IMR-90 (cell line): ENCODE data around the gene DCAF11. TPM values are rescaled to one million over a fixed set of nuclear protein-coding genes. Genes with fewer than 3 reads are reported as not detected.

Experiments used
- ATAC-seq: fragments of 200-7000 bp; cut with Tn5 transposase; 2 replicates; pipeline ENCODE4 v1.9.1; 2020; ENCODE audit warnings: low read depth, mild to moderate bottlenecking, moderate library complexity
- BruUV-seq: library from RNA; stranded (reverse); fragments of 400-500 nt; replicated peaks from 2 replicates; lab custom pipeline; 2021; lab: Mats Ljungman, UMichigan
- CTCF ChIA-PET: fragments of 300-600 bp; formaldehyde crosslinking; extraction: SDS; loops from one replicate; lab custom pipeline; 2021; ENCODE audit warnings: antibody characterized with exemption; lab: Yijun Ruan, JAX
- POLR2A ChIA-PET: fragments of 300-600 bp; sonication (Branson Sonifier 250); formaldehyde crosslinking; loops from one replicate; lab custom pipeline; 2022; ENCODE audit warnings: antibody characterized with exemption; ENCODE audit not compliant: unreplicated experiment; lab: Charles Lee
- DNase-seq: peaks from one replicate; pipeline ENCODE4 v3.0.0; 2013
- H2AFZ ChIP-seq: replicated peaks from 2 replicates; pipeline ENCODE3; 2013; ENCODE audit warnings: low read length, mild to moderate bottlenecking; ENCODE audit not compliant: poor library complexity
- H2AK5ac ChIP-seq: 2 replicates; pipeline ENCODE4 v1.6.1; 2013; ENCODE audit warnings: low read depth, low read length, inconsistent platforms
- H2AK9ac ChIP-seq: replicated peaks from 2 replicates; pipeline ENCODE3; 2013; ENCODE audit warnings: mild to moderate bottlenecking, low read depth, low read length, moderate library complexity; ENCODE audit not compliant: poor library complexity
- H2BK120ac ChIP-seq: 2 replicates; pipeline ENCODE4 v1.6.1; 2013; ENCODE audit warnings: low read depth, low read length, inconsistent platforms
- H2BK15ac ChIP-seq: 3 replicates; pipeline ENCODE4 v1.6.1; 2013; ENCODE audit warnings: low read depth, low read length, inconsistent platforms
- H2BK20ac ChIP-seq: 2 replicates; pipeline ENCODE4 v1.6.1; 2013; ENCODE audit warnings: low read depth, mild to moderate bottlenecking, inconsistent platforms, low read length, moderate library complexity
- H2BK5ac ChIP-seq: 2 replicates; pipeline ENCODE4 v1.6.1; 2013; ENCODE audit warnings: mild to moderate bottlenecking, low read depth, low read length, inconsistent platforms; ENCODE audit not compliant: poor library complexity, severe bottlenecking
- H3K14ac ChIP-seq: replicated peaks from 2 replicates; pipeline ENCODE4 v1.6.1; 2013; ENCODE audit warnings: low read depth, low read length, inconsistent platforms
- H3K18ac ChIP-seq: 2 replicates; pipeline ENCODE4 v1.6.1; 2013; ENCODE audit warnings: low read depth, low read length, control low read depth
- H3K23ac ChIP-seq: 2 replicates; pipeline ENCODE4 v1.6.1; 2013; ENCODE audit warnings: low read depth, low read length, inconsistent platforms
- H3K27ac ChIP-seq: 2 replicates; pipeline ENCODE4 v1.5.1; 2013; ENCODE audit warnings: mild to moderate bottlenecking, control low read depth, low read length; ENCODE audit not compliant: insufficient read depth
- H3K27me3 ChIP-seq: 2 replicates; pipeline ENCODE4 v1.6.1; 2013; ENCODE audit warnings: low read length; ENCODE audit not compliant: control insufficient read depth, insufficient read depth
- H3K36me3 ChIP-seq: 2 replicates; pipeline ENCODE4 v1.6.1; 2013; ENCODE audit warnings: low read length, mixed read lengths; ENCODE audit not compliant: control insufficient read depth, insufficient read depth
- H3K4ac ChIP-seq: 2 replicates; pipeline ENCODE4 v1.6.1; 2013; ENCODE audit warnings: low read depth, low read length, inconsistent platforms
- H3K4me1 ChIP-seq: 2 replicates; pipeline ENCODE4 v1.6.1; 2013; ENCODE audit warnings: low read length, mixed read lengths; ENCODE audit not compliant: control insufficient read depth, insufficient read depth
- H3K4me2 ChIP-seq: 2 replicates; pipeline ENCODE4 v1.6.1; 2013; ENCODE audit warnings: low read depth, mild to moderate bottlenecking, control low read depth, low read length, moderate library complexity
- H3K4me3 ChIP-seq: 2 replicates; pipeline ENCODE4 v1.5.1; 2013; ENCODE audit warnings: low read depth, mild to moderate bottlenecking, control low read depth, low read length, moderate library complexity; ENCODE audit not compliant: insufficient read depth
- H3K56ac ChIP-seq: 2 replicates; pipeline ENCODE4 v1.6.1; 2013; ENCODE audit warnings: low read length, inconsistent platforms; ENCODE audit not compliant: insufficient read depth; ENCODE audit errors: extremely low read depth
- H3K79me1 ChIP-seq, 2 experiments: 2 replicates each; pipeline ENCODE4 v1.6.1; 2013; ENCODE audit warnings: low read length in 2 of 2, inconsistent platforms in 1 of 2, low read depth in 1 of 2
- H3K9ac ChIP-seq: 2 replicates; pipeline ENCODE4 v1.6.1; 2013; ENCODE audit warnings: low read depth, low read length, control low read depth
- H3K9me1 ChIP-seq: 2 replicates; pipeline ENCODE4 v1.6.1; 2013; ENCODE audit warnings: low read length, inconsistent platforms; ENCODE audit not compliant: insufficient read depth
- H3K9me3 ChIP-seq: 2 replicates; pipeline ENCODE4 v1.6.1; 2013; ENCODE audit warnings: low read length; ENCODE audit not compliant: control insufficient read depth, insufficient read depth
- H4K20me1 ChIP-seq: 2 replicates; pipeline ENCODE4 v1.6.1; 2013; ENCODE audit warnings: low read length, inconsistent platforms; ENCODE audit not compliant: insufficient read depth
- H4K5ac ChIP-seq: 2 replicates; pipeline ENCODE4 v1.6.1; 2013; ENCODE audit warnings: mild to moderate bottlenecking, low read depth, low read length, control low read depth
- H4K8ac ChIP-seq, 2 experiments: 2 replicates each; pipeline ENCODE4 v1.6.1; 2013; ENCODE audit warnings: low read depth in 2 of 2, low read length in 2 of 2, control low read depth in 1 of 2, inconsistent platforms in 1 of 2
- H4K91ac ChIP-seq: 2 replicates; pipeline ENCODE4 v1.6.1; 2013; ENCODE audit warnings: low read depth, low read length, inconsistent platforms; ENCODE audit not compliant: insufficient read depth
- BHLHE40 ChIP-seq: fragments of 150-350 bp; IDR thresholded peaks from 2 replicates; pipeline ENCODE4 v1.6.1; 2016; ENCODE audit warnings: mild to moderate bottlenecking, low read depth, low read length
- CEBPB ChIP-seq: IDR thresholded peaks from 2 replicates; pipeline ENCODE4 v1.6.1; 2012; ENCODE audit warnings: low read depth, low read length, improper control_type of control experiment
- CHD1 ChIP-seq: IDR thresholded peaks from 2 replicates; pipeline ENCODE4 v1.6.1; 2012; ENCODE audit warnings: low read depth, low read length, improper control_type of control experiment
- ELK1 ChIP-seq: fragments of 150-350 bp; IDR thresholded peaks from 2 replicates; pipeline ENCODE4 v1.6.1; 2016; ENCODE audit warnings: low read depth, mild to moderate bottlenecking, low read length, moderate library complexity, borderline replicate concordance
- FOS ChIP-seq: fragments of 150-350 bp; IDR thresholded peaks from 2 replicates; pipeline ENCODE4 v1.6.1; 2016; ENCODE audit warnings: low read depth, low read length
- MAFK ChIP-seq: IDR thresholded peaks from 2 replicates; pipeline ENCODE4 v1.6.1; 2012; ENCODE audit warnings: low read depth, low read length, improper control_type of control experiment
- MAZ ChIP-seq: IDR thresholded peaks from 2 replicates; pipeline ENCODE4 v1.6.1; 2012; ENCODE audit warnings: low read depth, mild to moderate bottlenecking, low read length, improper control_type of control experiment, moderate library complexity, borderline replicate concordance
- MXI1 ChIP-seq: IDR thresholded peaks from 2 replicates; pipeline ENCODE4 v1.6.1; 2012; ENCODE audit warnings: low read depth, mild to moderate bottlenecking, low read length, moderate library complexity, borderline replicate concordance
- NFE2L2 ChIP-seq: fragments of 150-350 bp; IDR thresholded peaks from 2 replicates; pipeline ENCODE4 v1.6.1; 2016; ENCODE audit warnings: low read depth, mild to moderate bottlenecking, low read length
- POLR2A ChIP-seq: IDR thresholded peaks from 2 replicates; pipeline ENCODE4 v1.6.1; 2012; ENCODE audit warnings: mild to moderate bottlenecking, low read depth, low read length
- RAD21 ChIP-seq: IDR thresholded peaks from 2 replicates; pipeline ENCODE4 v1.6.1; 2012; ENCODE audit warnings: low read length, improper control_type of control experiment
- RCOR1 ChIP-seq: IDR thresholded peaks from 2 replicates; pipeline ENCODE4 v1.6.1; 2012; ENCODE audit warnings: mild to moderate bottlenecking, low read length, improper control_type of control experiment; ENCODE audit not compliant: insufficient replicate concordance
- RFX5 ChIP-seq: IDR thresholded peaks from 2 replicates; pipeline ENCODE4 v1.8.0; 2012; ENCODE audit warnings: low read depth, mild to moderate bottlenecking, low read length, moderate library complexity
- USF2 ChIP-seq: fragments of 150-350 bp; IDR thresholded peaks from 2 replicates; pipeline ENCODE4 v1.6.1; 2017; ENCODE audit warnings: mild to moderate bottlenecking, antibody characterized with exemption, low read length, low read depth
- WGBS, 2 experiments: methylation state at CpG; one replicate each; pipeline versions ENCODE4 v1.1.5 to v1.1.7; 2013; ENCODE audit warnings: missing lambda C conversion rate in 2 of 2; ENCODE audit not compliant: insufficient read length in 1 of 2; ENCODE audit errors: extremely low coverage in 2 of 2; 5-methylcytosine and 5-hydroxymethylcytosine counted together
- dilution Hi-C: fragments of 300-500 bp; cut with HindIII; formaldehyde crosslinking; loops from one replicate; pipeline ENCODE4 v1.14.3; 2018; ENCODE audit warnings: low sequenced_read_pairs; ENCODE audit not compliant: unreplicated experiment
- in situ Hi-C: fragments of 300-500 bp; cut with MboI; formaldehyde crosslinking; loops from 3 replicates; pipeline ENCODE4 v1.14.3; 2019; ENCODE audit warnings: low sequenced_read_pairs, inconsistent platforms, mixed read lengths
- intact Hi-C: fragments of 100-400 bp; cut with micrococcal nuclease; formaldehyde crosslinking; loops from 2 replicates; pipeline ENCODE4 v1.10.0; 2022
- polyA plus RNA-seq, 3 experiments: library from polyadenylated mRNA; depleted of rRNA; stranded (reverse); fragments of >200 nt; gene quantifications; 2 replicates each; pipeline ENCODE4 v1.2.3, GENCODE V29; 2012; ENCODE audit warnings: low replicate concordance in 1 of 3
- total RNA-seq: library from RNA; depleted of rRNA; stranded (reverse); fragments of >200 nt; gene quantifications from 2 replicates; pipeline ENCODE4 v1.2.3, GENCODE V29; 2012

The DCAF11 gene
- total and polyA plus RNA-seq, 2 of the 4 experiments (the other 2 are of a cell fraction), result 21.0 to 52.0 TPM

- Histone ChIP-seq H2AK5ac (no peak overlapping the region), H2BK5ac (no peak overlapping the region), H3K9me3 (no peaks in the 10 kb centered on the region), H3K14ac (no peak overlapping the region), H3K36me3 (peaks cover 27% of the 10 kb centered on the region), H4K91ac (no peak overlapping the region), H3K27me3 (no peaks in the 10 kb centered on the region), H2AFZ (no peak overlapping the region), H3K79me1 (peaks cover 10 to 16% of the 10 kb centered on the region in 2 experiments; a peak in 2 of 4 replicates), H4K8ac (no peak overlapping the region), H4K20me1 (no peaks in the 10 kb centered on the region), H3K4me3 (no peak overlapping the region), H3K4ac (no peak overlapping the region), H3K9me1 (peaks cover 8% of the 10 kb centered on the region; the same call in 1 of the 2 replicates), H3K4me1 (peaks cover 3% of the 10 kb centered on the region; the same call in 1 of the 2 replicates), H3K18ac (no peak overlapping the region), H3K9ac (no peak overlapping the region), H4K5ac (no peak overlapping the region), H2AK9ac (no peak overlapping the region), H3K56ac (no peak overlapping the region), H3K27ac (no peak overlapping the region), H2BK120ac (no peak overlapping the region), H3K23ac (no peak overlapping the region), H3K4me2 (no peak overlapping the region), H2BK15ac (no peak overlapping the region), H2BK20ac (no peak overlapping the region)
- no TSS peak for BruUV-seq
- intact Hi-C loops, result no loop called here
- dilution Hi-C loops, result no loop called here
- ATAC-seq, result no peak
- WGBS, 2 experiments, result 81% methylated on average over 2 of the region's 6 CpGs; no CpG with 5 or more reads in 1 of the 2 experiments
- POLR2A ChIA-PET, result no interaction called here
- DNase-seq, result no peak
- CTCF ChIA-PET, result interaction anchor here (1.2 kb wide), 1 partner anchor 59 kb away, joined by 3 read pairs; no protein-coding TSS in a partner anchor
- no peak for TF ChIP-seq CHD1
- no peak for TF ChIP-seq RAD21
- no peak for TF ChIP-seq MAFK
- TF ChIP-seq MXI1, result no peak
- TF ChIP-seq ELK1, result no peak
- no peak for TF ChIP-seq MAZ
- no peak for TF ChIP-seq CEBPB
- no peak for TF ChIP-seq POLR2A
- no peak for TF ChIP-seq USF2
- TF ChIP-seq BHLHE40, result no peak
- TF ChIP-seq NFE2L2, result no peak
- TF ChIP-seq RCOR1, result no peak
- TF ChIP-seq RFX5, result no peak
- no peak for TF ChIP-seq FOS
- in situ Hi-C loops, result no loop called here
Observed at GRCh38 chr14:24117179-24117578, 2.6 kb downstream of the DCAF11 start.
